HCT116 (cell line): ENCODE results near the gene ORC5. TPM values are rescaled to one million over a fixed set of nuclear protein-coding genes. Genes with fewer than 3 reads are reported as not detected.
A peak's percentile ranks its signal among the peaks of the same experiment; 100 is the strongest.

Experiments used
- ATAC-seq: fragments of 200-7000 bp; cut with Tn5 transposase; 2 replicates; pipeline ENCODE4 v1.9.1; 2020; ENCODE audit warnings: mild to moderate bottlenecking, moderate library complexity
- BruUV-seq: library from RNA; stranded (reverse); fragments of 400-500 nt; replicated peaks from 2 replicates; lab custom pipeline; 2021; lab: Mats Ljungman, UMichigan
- CTCF ChIA-PET: fragments of 300-600 bp; sonication (Branson Sonifier 250); formaldehyde crosslinking; loops from one replicate; lab custom pipeline; 2021; ENCODE audit warnings: antibody characterized with exemption; lab: Charles Lee
- POLR2A ChIA-PET: fragments of 300-600, 350-600 bp; sonication (Branson Sonifier 250); formaldehyde crosslinking; loops from one replicate; lab custom pipeline; 2021; ENCODE audit warnings: antibody characterized with exemption; lab: Charles Lee
- RAD21 ChIA-PET, 2 experiments: fragments of 300-600 bp; sonication (Branson Sonifier 250); formaldehyde crosslinking; loops; one replicate each; lab custom pipeline; 2023; ENCODE audit warnings: low total read pairs in 2 of 2; ENCODE audit not compliant: uncharacterized antibody in 2 of 2, unreplicated experiment in 2 of 2, low non-redundant PET in 1 of 2; lab: Charles Lee
- DNase-seq: peaks from one replicate; pipeline ENCODE4 v3.0.0-alpha.2; 2010; ENCODE audit warnings: low read depth, low spot score
- H2AFZ ChIP-seq: fragments of 200-600 bp; shearing (Covaris generic), sonication (generic); 2 replicates; pipeline ENCODE4 v1.6.1; 2017; ENCODE audit warnings: low read depth, mixed run types, mixed read lengths, antibody characterized with exemption, low read length; ENCODE audit not compliant: poor library complexity, severe bottlenecking
- H3K27ac ChIP-seq: 2 replicates; pipeline ENCODE4 v1.5.1; 2012; ENCODE audit warnings: low read depth, low read length
- H3K27me3 ChIP-seq: fragments of 200-600 bp; sonication (generic); 2 replicates; pipeline ENCODE4 v1.6.1; 2016; ENCODE audit warnings: mixed run types, low read length, mixed read lengths; ENCODE audit not compliant: insufficient read depth
- H3K36me3 ChIP-seq, 2 experiments: fragments of 200-500 bp in 1 of 2; fragments of 200-600 bp in 1 of 2; sonication (Bioruptor generic) in 1 of 2; sonication (generic) in 1 of 2; 2 replicates each; pipeline versions ENCODE4 v1.5.1 to v1.6.1; 2014 to 2016; ENCODE audit warnings: low read length in 2 of 2, inconsistent platforms in 1 of 2, mixed read lengths in 1 of 2, mixed run types in 1 of 2; ENCODE audit not compliant: insufficient read depth in 2 of 2, control insufficient read depth in 1 of 2
- H3K4me1 ChIP-seq, 2 experiments: fragments of 200-600 bp in 1 of 2; sonication (generic) in 1 of 2; 2 replicates each; pipeline versions ENCODE4 v1.5.1 to v1.6.1; 2012 to 2017; ENCODE audit warnings: low read length in 2 of 2, inconsistent platforms in 1 of 2, mild to moderate bottlenecking in 1 of 2, mixed read lengths in 1 of 2, mixed run types in 1 of 2, moderate library complexity in 1 of 2; ENCODE audit not compliant: insufficient read depth in 2 of 2, control insufficient read depth in 1 of 2
- H3K4me2 ChIP-seq: fragments of 200-600 bp; sonication (generic); 2 replicates; pipeline ENCODE4 v1.6.1; 2017; ENCODE audit warnings: mixed run types, low read length, mixed read lengths
- H3K4me3 ChIP-seq, 2 experiments: fragments of 200-600 bp in 1 of 2; sonication (generic) in 1 of 2; replicated peaks in 1 of 2; 2 replicates each; pipeline ENCODE4 v1.5.1; 2011 to 2016; ENCODE audit warnings: low read length in 2 of 2, control low read depth in 1 of 2, low read depth in 1 of 2, mild to moderate bottlenecking in 1 of 2, mixed read lengths in 1 of 2, mixed run types in 1 of 2
- H3K79me2 ChIP-seq: fragments of 200-600 bp; sonication (generic); 2 replicates; pipeline ENCODE4 v1.6.1; 2017; ENCODE audit warnings: mild to moderate bottlenecking, mixed run types, low read length, moderate library complexity, mixed read lengths; ENCODE audit not compliant: insufficient read depth
- H3K9ac ChIP-seq: fragments of 200-600 bp; sonication (generic); 2 replicates; pipeline ENCODE4 v1.6.1; 2016; ENCODE audit warnings: low read length, mixed read lengths
- H3K9me2 ChIP-seq: fragments of 200-600 bp; sonication (generic), shearing (Covaris generic); 2 replicates; pipeline ENCODE4 v1.6.1; 2017; ENCODE audit warnings: mixed run types, mild to moderate bottlenecking, moderate library complexity; ENCODE audit not compliant: insufficient read depth
- H3K9me3 ChIP-seq, 2 experiments: fragments of 200-500 bp in 1 of 2; fragments of 200-600 bp in 1 of 2; sonication (Bioruptor generic) in 1 of 2; sonication (generic) in 1 of 2; 2 replicates each; pipeline ENCODE4 v1.6.1; 2014 to 2017; ENCODE audit warnings: low read length in 2 of 2, mixed read lengths in 2 of 2, inconsistent platforms in 1 of 2, low read depth in 1 of 2, mild to moderate bottlenecking in 1 of 2, mixed run types in 1 of 2, moderate library complexity in 1 of 2; ENCODE audit not compliant: control insufficient read depth in 1 of 2, insufficient read depth in 1 of 2
- H4K20me1 ChIP-seq: fragments of 200-600 bp; sonication (generic), shearing (Covaris generic); 2 replicates; pipeline ENCODE4 v1.6.1; 2017; ENCODE audit warnings: mixed run types, mild to moderate bottlenecking, moderate library complexity; ENCODE audit not compliant: insufficient read depth
- CBX3 ChIP-seq: IDR thresholded peaks from 2 replicates; pipeline ENCODE4 v1.6.1; 2012; ENCODE audit warnings: low read depth
- CEBPB ChIP-seq: IDR thresholded peaks from 2 replicates; pipeline ENCODE4 v1.6.1; 2012; ENCODE audit warnings: low read depth
- EGR1 ChIP-seq: IDR thresholded peaks from 2 replicates; pipeline ENCODE4 v1.6.1; 2012; ENCODE audit warnings: low read depth
- EZH2phosphoT487 ChIP-seq: fragments of 200-600 bp; IDR thresholded peaks from 2 replicates; pipeline ENCODE4 v1.6.1; 2018; ENCODE audit warnings: antibody characterized with exemption, borderline replicate concordance
- JUND ChIP-seq: IDR thresholded peaks from 2 replicates; pipeline ENCODE4 v1.6.1; 2012
- POLR2AphosphoS5 ChIP-seq: IDR thresholded peaks from 2 replicates; pipeline ENCODE4 v1.6.1; 2011; ENCODE audit warnings: mild to moderate bottlenecking, low read depth, low read length, moderate library complexity
- RAD21 ChIP-seq: IDR thresholded peaks from 2 replicates; pipeline ENCODE4 v1.6.1; 2012; ENCODE audit warnings: low read depth, mild to moderate bottlenecking
- SIN3A ChIP-seq: IDR thresholded peaks from 2 replicates; pipeline ENCODE4 v1.6.1; 2012; ENCODE audit warnings: low read depth
- TCF7L2 ChIP-seq: IDR thresholded peaks from 2 replicates; pipeline ENCODE4 v1.7.0; 2011; ENCODE audit warnings: borderline replicate concordance, inconsistent platforms; ENCODE audit not compliant: insufficient read depth, insufficient read length; ENCODE audit errors: extremely low read depth
- ZFX ChIP-seq: fragments of 450-650 bp; IDR thresholded peaks from 2 replicates; pipeline ENCODE4 v1.6.1; 2017
- intact Hi-C: fragments of 100-400 bp; cut with micrococcal nuclease; formaldehyde crosslinking; loops from 2 replicates; pipeline ENCODE4 v1.10.0; 2022
- total RNA-seq: library from RNA; stranded (reverse); gene quantifications from one replicate; pipeline ENCODE4 v1.2.1, GENCODE V29; 2021; ENCODE audit not compliant: unreplicated experiment
- TF ChIP-seq, protein P1 (sequence below), 3 experiments: fragments of 200-600 bp in 1 of 3; sonication (generic) in 1 of 3; IDR thresholded peaks in 2 of 3; conservative IDR thresholded peaks in 1 of 3; 2 replicates each; pipeline ENCODE4 v1.5.1; 2012 to 2017; ENCODE audit warnings: low read depth in 2 of 3, low read length in 2 of 3, antibody characterized with exemption in 1 of 3, borderline replicate concordance in 1 of 3, control low read depth in 1 of 3, mild to moderate bottlenecking in 1 of 3, mixed read lengths in 1 of 3, mixed run types in 1 of 3, moderate library complexity in 1 of 3; ENCODE audit not compliant: insufficient read depth in 1 of 3
- TF ChIP-seq, protein P2 (sequence below): IDR thresholded peaks from 2 replicates; pipeline ENCODE4 v1.6.1; 2012; ENCODE audit warnings: low read depth

The ORC5 gene
- total RNA-seq, 1 experiment from 2014 or later, result 30.2 TPM

DNA sequence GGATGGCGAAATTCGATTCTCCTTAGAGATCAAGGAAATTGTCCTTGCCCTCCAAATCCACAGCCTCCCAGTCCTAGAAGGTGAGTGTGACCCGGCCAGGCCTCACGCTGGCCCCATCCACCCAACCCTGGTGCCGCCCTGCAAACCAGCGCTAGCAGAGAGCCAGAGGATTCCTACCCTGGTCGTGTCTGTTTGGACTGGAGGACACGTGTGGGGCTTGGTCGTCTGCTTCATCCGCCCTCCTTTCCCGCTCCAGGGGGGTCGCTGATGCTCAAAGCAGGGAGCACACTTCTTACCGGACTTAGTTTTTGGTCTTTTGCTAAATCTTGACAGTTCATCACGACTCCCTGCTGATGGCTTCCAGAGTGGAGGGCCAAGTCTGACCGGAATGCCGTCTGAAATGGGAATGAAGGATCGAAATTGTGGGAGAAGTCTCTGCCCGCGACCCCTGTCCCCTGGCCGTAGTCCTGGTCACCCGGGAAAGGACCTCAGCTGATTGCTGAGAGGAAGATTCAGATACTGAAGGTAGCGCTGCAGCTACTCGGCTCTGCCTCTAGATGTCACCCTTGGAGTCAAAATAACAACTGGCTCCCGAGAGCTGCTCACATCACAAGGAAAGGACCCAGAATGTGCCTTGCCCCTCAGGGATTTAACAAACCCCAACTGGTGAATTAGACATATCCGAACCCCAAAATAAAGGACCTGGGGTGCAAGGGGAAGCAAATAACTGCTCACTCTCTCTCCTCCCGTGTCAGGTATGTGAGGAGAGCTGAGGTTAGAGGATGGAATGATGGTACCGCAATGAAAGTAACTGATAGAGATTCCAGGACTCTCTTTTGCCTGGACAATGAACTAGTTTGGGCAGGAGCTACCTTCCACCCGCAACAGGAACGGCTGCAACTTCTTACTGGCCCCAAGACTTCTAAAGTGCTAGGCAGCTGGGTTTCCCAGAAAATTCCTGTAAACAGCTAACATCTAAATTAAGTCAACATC is 23.5 kb upstream of the ORC5 start:
- no peaks in the 10 kb centered on the region for H4K20me1 ChIP-seq
- DNase-seq (peak; percentile 36), ATAC-seq (peak; percentile 98)
- H3K9me3 ChIP-seq, result no peaks in the 10 kb centered on the region
- H3K9ac ChIP-seq, result no peak overlapping the region
- intact Hi-C loops, result loop anchor here (2.0 kb wide), 2 partner anchors 617 to 687 kb away; no protein-coding TSS in a partner anchor
- H3K27me3 ChIP-seq, result peaks cover 12% of the 10 kb centered on the region; the same call in 1 of the 2 replicates
- H3K36me3 ChIP-seq, result no peaks in the 10 kb centered on the region
- no TSS peak for BruUV-seq
- ChIA-PET RAD21 (interaction anchor here (0.6 to 1.2 kb wide), 4 partner anchors 631 to 687 kb away, joined by 3 to 5 read pairs (median 4); no protein-coding TSS in a partner anchor), CTCF (interaction anchor here (0.5 to 2.3 kb wide), 17 partner anchors 8 to 1169 kb away, joined by 3 to 36 read pairs (median 5); no protein-coding TSS in a partner anchor), POLR2A (no interaction called here)
- H3K4me2 ChIP-seq, result no peak overlapping the region
- no peaks in the 10 kb centered on the region for H3K79me2 ChIP-seq
- no peak overlapping the region for H2AFZ ChIP-seq
- H3K27ac ChIP-seq, result no peak overlapping the region
- TF ChIP-seq, protein P1, sequence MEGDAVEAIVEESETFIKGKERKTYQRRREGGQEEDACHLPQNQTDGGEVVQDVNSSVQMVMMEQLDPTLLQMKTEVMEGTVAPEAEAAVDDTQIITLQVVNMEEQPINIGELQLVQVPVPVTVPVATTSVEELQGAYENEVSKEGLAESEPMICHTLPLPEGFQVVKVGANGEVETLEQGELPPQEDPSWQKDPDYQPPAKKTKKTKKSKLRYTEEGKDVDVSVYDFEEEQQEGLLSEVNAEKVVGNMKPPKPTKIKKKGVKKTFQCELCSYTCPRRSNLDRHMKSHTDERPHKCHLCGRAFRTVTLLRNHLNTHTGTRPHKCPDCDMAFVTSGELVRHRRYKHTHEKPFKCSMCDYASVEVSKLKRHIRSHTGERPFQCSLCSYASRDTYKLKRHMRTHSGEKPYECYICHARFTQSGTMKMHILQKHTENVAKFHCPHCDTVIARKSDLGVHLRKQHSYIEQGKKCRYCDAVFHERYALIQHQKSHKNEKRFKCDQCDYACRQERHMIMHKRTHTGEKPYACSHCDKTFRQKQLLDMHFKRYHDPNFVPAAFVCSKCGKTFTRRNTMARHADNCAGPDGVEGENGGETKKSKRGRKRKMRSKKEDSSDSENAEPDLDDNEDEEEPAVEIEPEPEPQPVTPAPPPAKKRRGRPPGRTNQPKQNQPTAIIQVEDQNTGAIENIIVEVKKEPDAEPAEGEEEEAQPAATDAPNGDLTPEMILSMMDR (IDR thresholded peaks at IDR 0.05 in 2 of 3, conservative IDR thresholded peaks at IDR 0.05 in 1 of 3; ENCODE audit: borderline replicate concordance in 1 of 3, insufficient read depth in 1 of 3, low read depth in 2 of 3, low read length in 2 of 3), result peak; percentile 54 to 87 (median 85)
- TF ChIP-seq ZFX, result no peak
- TF ChIP-seq RAD21, result peak; percentile 79
- H3K4me1 ChIP-seq, result no peaks in the 10 kb centered on the region
- no peak overlapping the region for H3K4me3 ChIP-seq
- H3K9me2 ChIP-seq, result no peaks in the 10 kb centered on the region

DNA sequence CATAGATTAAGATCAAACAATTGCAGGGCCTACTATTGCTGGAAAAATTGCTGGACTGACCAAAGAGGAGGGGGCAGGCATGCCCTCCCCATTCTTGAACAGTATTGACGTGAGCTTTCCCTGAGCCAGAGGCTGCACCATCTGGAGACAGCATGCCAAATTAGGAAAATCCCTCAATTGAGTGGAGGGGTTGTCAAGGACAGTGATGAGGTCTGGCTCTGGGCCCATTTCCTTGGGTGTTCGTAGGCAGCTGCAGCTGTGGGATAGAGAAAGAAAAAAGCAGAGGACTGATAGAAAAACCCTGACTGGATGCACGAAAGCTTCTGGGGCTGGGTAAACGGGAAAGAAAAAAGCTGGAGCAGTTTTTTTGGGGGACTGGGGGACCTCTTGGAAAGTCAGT is 22.8 kb upstream of the ORC5 start:
- DNase-seq (no peak), ATAC-seq (no peak)
- H3K4me3 ChIP-seq, result no peak overlapping the region
- ChIA-PET CTCF (interaction anchor here (1.5 to 2.3 kb wide), 2 partner anchors 9 to 688 kb away, joined by 11 to 24 read pairs; no protein-coding TSS in a partner anchor), POLR2A (no interaction called here), RAD21 (interaction anchor here in 1 of 2 experiments (0.6 kb wide), 1 partner anchor 688 kb away, joined by 3 read pairs; no protein-coding TSS in a partner anchor)
- H3K9me2 ChIP-seq, result no peaks in the 10 kb centered on the region
- H3K9ac ChIP-seq, result no peak overlapping the region
- H2AFZ ChIP-seq, result no peak overlapping the region
- no peak overlapping the region for H3K4me2 ChIP-seq
- no peaks in the 10 kb centered on the region for H3K9me3 ChIP-seq
- H4K20me1 ChIP-seq, result no peaks in the 10 kb centered on the region
- BruUV-seq, result no TSS peak
- intact Hi-C loops, result loop anchor here (2.0 kb wide), 2 partner anchors 618 to 688 kb away; no protein-coding TSS in a partner anchor
- H3K79me2 ChIP-seq, result no peaks in the 10 kb centered on the region
- peaks cover 12% of the 10 kb centered on the region; the same call in 1 of the 2 replicates for H3K27me3 ChIP-seq
- no peaks in the 10 kb centered on the region for H3K4me1 ChIP-seq
- no peaks in the 10 kb centered on the region for H3K36me3 ChIP-seq
- H3K27ac ChIP-seq, result no peak overlapping the region
- TF ChIP-seq RAD21 (no peak), TCF7L2 (no peak), CBX3 (no peak), CEBPB (no peak), JUND (no peak), EZH2phosphoT487 (no peak), EGR1 (no peak), POLR2AphosphoS5 (no peak), SIN3A (no peak), ZFX (no peak)
- TF ChIP-seq, protein P2, sequence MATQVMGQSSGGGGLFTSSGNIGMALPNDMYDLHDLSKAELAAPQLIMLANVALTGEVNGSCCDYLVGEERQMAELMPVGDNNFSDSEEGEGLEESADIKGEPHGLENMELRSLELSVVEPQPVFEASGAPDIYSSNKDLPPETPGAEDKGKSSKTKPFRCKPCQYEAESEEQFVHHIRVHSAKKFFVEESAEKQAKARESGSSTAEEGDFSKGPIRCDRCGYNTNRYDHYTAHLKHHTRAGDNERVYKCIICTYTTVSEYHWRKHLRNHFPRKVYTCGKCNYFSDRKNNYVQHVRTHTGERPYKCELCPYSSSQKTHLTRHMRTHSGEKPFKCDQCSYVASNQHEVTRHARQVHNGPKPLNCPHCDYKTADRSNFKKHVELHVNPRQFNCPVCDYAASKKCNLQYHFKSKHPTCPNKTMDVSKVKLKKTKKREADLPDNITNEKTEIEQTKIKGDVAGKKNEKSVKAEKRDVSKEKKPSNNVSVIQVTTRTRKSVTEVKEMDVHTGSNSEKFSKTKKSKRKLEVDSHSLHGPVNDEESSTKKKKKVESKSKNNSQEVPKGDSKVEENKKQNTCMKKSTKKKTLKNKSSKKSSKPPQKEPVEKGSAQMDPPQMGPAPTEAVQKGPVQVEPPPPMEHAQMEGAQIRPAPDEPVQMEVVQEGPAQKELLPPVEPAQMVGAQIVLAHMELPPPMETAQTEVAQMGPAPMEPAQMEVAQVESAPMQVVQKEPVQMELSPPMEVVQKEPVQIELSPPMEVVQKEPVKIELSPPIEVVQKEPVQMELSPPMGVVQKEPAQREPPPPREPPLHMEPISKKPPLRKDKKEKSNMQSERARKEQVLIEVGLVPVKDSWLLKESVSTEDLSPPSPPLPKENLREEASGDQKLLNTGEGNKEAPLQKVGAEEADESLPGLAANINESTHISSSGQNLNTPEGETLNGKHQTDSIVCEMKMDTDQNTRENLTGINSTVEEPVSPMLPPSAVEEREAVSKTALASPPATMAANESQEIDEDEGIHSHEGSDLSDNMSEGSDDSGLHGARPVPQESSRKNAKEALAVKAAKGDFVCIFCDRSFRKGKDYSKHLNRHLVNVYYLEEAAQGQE, result no peak
